Left forelimb (tissue), 1 donor: ENCODE measurements around the gene ARHGEF35.
"Not testable (repeated sequence)": the region's sequence is repeated elsewhere in the genome, so short reads cannot be mapped to it uniquely, and the experiment has no call there.

Experiments
- DNase-seq: peaks from one replicate; pipeline ENCODE4 v3.0.0-alpha.2; 2018; ENCODE audit warnings: low spot score

The ARHGEF35 gene

DNA sequence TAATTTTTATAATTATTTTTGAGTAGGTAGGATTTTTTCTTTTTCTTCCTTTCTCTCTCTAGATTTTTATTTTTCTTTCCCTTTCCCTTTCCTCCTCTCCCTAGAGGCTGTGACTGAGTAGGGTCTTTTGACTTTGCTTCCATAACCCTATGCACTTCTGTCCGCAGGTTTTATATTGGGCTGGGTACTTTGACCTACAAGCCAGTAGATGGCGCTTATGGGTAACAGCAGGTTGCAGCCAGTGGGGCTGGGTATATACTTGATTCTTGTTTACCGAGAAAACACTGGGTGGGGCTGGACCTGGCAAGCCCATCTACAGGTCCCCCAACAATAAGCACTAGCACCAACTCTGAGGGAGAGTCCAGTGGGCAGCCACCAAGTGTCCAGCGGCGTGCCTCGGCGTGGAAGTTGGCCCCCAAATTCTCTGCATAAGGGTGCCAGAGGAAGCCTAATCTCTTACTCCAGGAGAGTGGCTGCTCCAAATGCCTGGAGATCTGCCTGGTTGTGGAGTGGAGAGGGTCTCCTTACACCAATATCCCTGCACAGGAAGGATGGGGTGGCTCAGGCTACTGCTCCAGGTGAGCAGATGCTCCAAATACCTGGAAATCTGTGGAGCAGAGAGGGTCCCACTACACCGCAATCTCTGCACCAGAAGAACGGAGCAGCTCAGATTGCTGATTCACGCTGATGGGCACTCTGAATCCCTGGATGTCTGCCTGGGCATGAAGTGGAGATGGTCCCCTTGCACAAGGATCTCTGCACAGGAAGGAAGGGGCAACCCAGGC lies 17.1 kb downstream of the ARHGEF35 start:
- not testable (repeated sequence) for DNase-seq

DNA sequence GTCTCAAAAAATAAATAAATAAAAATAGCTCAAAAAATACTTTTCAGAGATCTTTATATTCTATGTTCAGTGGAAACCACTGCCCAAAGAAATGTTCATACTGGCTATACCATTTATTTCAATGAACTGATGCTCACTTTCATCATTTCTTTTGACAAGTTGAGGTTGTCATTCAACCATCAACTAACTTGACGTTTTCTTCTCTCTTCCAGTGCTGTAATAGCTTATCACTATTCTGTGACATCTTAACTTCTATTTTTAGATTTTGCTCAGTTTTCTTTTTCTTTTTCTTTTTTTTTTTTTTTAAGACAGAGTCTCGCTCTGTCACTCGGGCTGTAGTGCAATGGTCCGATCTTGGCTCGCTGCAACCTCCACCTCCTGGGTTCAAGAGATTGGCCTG lies 21.0 kb downstream of the ARHGEF35 start:
- DNase-seq: no peak

DNA sequence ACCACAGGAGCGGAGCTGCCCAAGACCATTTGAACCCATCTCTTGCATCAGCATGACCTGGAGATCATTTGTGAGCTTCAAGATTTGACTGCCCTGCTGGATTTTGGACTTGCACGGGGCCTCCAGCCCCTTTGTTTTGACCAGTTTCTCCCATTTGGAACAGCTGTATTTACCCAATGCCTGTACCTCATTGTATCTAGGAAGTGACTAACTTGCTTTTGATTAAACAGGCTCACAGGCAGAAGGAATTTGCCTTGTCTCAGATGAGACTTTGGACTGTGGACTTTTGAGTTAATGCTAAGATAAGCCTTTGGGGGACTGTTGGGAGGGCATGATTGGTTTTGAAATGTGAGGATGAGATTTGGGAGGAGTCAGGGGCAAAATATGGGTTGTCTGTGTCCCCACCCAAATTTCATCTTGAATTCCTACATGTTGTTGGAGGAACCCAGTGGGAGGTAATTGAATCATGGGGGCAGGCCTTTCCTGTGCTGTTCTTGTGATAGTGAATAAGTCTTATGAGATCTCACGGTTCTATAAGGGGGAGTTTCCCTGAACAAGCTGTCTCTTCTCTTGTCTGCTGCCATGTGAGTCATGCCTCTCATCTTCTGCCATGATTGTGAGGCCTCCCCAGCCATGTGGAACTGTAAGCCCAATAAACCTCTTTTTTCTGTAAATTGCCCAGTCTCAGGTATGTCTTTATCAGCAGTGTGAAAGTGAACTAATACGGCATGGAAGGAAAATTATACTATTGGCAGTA lies 23.9 kb downstream of the ARHGEF35 start:
- not testable (repeated sequence) for DNase-seq

DNA sequence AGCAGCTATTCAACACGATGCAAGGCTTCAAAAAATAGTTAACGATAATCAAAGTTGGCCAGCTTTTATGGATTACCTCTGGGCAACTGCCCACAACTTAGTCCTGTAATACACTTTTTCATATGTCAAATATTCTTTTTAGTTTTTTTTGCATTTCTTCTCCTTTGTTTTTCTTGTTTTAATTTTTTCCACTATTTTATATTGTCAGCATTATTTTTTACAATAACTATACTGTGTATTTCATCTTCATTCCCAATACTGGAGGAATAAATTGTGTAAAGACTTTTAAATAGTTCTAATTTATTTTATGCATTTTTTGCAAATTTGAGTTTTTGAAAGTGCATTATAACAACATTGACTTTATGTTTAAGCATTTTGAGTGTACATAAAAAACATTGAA lies 30.8 kb downstream of the ARHGEF35 start:
- DNase-seq: no peak

DNA sequence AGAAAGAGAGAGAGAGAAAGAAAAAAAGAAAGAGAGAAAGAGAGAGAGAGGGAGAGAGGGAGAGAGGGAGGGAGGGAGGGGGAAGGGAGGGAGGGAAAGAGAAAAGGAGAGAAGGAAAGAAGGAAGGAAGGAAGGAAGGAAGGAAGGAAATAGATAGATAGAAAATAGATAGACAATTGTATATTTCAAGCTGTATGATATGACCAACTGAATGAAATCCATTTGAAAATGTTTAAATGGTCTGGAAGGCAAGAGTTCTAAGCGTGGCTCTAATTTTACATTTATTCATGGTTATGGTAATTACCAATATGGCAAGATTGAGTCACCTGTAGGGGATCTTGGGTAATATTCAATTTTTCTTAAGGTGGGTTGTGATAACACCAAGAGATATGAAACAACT lies 36.8 kb downstream of the ARHGEF35 start:
- DNase-seq: no peak

DNA sequence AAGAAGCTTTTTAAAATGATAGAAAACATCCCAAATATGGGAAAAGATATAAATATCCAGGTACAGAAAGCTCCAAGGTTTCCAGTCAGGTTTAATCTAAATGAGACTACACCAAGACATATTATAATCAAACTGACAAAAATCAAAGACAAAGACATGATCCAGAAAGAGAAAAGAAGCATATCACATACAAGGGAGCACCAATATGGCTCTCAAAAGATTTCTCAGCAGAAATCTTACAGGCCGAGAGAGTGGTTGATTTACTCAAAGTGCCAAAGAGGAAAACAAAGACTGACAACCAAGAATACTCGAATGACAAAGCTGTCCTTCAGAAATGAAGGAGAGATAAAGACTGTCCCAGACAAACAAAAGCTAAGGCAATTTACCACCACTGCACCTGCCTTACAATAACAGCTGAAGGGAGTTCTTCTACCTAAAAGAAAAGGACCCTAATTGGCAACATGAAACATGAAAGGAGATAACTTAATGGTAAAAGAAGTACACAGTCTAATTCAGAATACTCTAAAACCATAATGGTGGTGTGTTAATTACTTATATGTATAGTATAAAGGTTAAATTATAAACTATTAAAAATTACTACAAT lies 47.3 kb downstream of the ARHGEF35 start:
- DNase-seq: no peak

DNA sequence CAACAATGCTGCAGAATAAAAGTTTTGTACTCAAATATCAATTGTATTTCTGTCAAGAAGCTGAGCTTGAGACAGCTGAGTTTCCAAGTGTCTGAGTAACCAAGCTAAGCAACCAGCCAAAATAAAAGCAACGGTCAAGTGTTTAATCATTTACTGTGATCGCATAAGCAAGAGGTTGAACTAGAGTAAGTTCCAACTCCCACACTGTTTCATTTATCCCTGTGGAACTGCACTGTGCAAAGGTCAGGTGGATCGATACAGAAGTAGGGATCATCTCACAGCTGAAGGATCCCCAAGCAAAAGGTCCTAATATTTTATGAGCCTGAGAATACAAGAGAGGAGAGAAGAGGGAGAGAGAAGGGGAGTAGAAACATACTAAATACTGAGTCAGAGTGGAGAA lies 51.2 kb downstream of the ARHGEF35 start:
- no peak for DNase-seq

DNA sequence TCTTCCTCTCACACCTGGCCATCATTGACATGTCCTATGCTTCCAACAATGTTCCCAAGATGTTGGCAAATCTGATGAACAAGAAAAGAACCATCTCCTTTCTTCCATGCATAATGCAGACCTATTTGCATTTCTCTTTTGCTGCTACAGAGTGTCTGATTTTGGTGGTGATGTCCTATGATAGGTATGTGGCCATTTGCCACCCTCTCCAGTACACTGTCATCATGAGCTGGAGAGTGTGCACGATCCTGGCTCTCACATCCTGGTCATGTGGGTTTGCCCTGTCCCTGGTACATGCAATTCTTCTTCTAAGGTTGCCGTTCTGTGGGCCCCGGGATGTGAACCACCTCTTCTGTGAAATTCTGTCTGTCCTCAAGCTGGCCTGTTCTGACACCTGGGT lies 53.4 kb downstream of the ARHGEF35 start:
- no peak for DNase-seq

DNA sequence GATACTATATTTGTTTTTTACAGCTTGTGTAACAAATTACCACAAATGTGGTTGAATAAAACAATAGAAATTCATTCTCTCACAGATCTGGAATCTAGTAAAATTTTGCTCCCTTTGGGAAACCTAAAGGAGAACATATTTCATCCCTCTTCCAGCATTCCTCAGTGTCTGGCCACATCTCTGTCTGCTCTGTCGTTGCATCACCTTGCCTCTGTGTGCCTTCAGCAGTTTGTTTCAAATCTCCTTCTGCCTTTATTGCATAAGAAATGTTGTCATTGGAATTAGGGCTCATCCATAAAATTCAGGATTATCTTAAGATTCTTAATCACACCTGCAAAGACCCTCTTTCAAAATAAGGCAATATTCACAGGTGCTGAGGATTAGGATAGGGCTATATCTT lies 58.1 kb downstream of the ARHGEF35 start:
- no peak for DNase-seq
